HG03064 (cell line): ENCODE data around the gene BARHL1.

Source experiments
- ATAC-seq: cut with Tn5 transposase; IDR thresholded peaks from one replicate; pipeline ENCODE4 v1.9.1; 2021; ENCODE audit warnings: low read depth; ENCODE audit not compliant: unreplicated experiment

The BARHL1 gene

DNA sequence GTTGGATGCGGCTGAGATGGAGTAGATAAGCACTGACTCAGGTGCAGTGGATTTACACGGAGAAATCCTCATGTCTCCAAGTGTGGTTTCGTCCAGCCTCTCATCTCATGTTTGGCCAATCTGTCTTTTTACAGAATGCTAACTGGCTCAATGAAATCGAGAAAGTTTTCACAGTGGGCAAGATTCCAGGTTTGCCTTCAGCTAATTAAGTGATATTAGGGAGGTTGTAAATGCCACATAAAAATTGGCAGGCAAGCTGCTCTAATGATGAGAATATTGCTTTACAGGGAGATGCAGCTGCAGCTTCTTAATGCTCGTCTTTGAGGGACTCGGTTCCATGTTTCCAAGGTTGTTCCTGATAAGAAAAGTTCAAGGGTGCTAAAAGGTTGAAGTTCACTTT lies 23.7 kb downstream of the BARHL1 start:
- ATAC-seq, result no peak

DNA sequence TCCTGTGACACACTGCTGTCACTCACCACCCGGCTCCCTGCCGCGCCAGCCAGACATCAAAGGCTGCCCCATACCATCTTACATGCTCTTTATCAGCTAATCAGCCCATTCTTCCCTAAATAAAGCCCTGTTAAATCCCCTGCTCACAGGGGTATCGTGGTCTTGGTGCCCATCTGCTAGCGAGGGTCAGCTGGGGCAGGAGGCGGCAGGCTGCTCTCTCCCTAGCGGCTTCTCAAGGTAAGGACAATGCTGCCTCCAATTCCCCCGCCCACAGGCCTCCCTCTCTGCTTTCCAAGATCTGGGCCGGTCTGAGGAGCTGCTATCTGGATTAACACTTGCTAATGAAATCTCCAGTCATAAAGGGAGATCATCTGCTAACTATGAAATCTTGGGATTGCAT lies 26.8 kb downstream of the BARHL1 start:
- ATAC-seq, result no peak

DNA sequence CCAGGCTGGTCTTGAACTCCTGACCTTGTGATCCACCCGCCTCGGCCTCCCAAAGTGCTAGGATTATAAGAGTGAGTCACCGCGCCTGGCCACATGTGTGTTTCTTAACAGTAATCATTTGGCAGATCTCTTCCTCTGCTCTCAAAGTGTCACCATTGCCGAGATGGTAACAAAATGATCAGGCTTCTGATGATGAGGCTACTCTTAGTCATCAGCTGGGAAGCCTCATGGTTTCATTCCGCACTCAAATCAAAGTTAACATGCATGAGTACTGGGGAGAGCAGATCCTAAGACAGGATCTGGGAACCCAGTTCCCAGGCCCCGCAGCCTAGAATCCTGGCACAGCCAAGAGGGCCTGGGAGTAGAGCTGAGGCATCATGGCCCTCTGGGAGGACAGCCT lies 27.4 kb downstream of the BARHL1 start:
- no peak for ATAC-seq

DNA sequence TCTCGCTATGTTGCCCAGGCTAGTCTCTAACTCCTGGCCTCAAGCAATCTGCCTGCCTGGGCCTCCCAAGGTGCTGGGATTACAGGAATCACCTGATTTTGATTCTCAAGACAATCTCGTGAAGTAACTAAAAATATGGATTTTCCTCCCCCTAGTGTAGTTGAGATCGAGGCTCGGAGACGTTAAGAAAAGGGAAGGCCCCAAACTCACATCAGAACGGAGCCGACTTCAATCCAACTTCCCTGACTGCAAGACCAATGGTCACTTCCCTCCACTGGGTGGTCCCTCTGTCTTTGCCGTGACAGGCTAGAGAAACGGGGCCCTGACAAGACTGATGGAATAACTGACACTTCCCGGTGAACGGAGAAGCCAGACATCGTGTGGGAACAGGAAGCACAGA lies 28.3 kb downstream of the BARHL1 start:
- no peak for ATAC-seq

DNA sequence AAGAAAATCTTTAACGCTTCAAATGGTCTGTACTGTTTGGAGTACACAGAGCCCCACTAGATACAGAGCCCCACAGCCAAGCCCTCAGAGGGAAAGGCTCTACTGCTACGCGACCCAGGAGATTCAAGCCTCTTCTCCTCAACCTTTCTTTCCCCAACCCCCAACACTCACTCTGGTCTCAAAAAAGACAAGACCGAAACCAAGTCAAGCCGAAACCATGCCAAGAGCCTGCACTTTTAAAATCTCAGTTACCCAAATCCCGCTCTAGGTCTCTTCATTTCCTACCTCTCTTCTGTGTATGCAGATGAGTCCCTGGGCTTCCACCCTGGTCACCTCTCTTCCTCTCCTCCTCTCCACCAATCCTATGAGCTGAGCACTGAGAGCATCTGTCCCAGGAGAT lies 31.9 kb downstream of the BARHL1 start:
- ATAC-seq, result no peak

DNA sequence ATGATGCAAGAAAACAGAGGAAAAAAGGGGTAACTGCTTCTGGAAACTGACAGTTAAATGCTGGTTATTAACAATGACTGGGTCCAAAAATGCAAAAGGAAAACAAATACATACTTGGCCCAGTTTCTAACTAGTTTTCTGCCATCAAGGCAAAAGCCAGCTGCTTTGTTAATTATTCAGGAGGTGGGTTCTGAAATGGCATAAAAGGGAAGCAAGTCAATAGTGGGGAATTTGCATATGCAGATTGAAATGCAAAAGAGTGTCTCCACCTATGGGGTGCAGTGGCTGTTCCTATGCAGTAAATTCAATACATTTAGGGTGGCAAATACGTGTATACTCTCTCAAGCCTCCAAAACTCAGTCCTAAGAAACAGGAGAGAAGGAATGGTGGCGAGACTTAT lies 33.4 kb downstream of the BARHL1 start:
- no peak for ATAC-seq

DNA sequence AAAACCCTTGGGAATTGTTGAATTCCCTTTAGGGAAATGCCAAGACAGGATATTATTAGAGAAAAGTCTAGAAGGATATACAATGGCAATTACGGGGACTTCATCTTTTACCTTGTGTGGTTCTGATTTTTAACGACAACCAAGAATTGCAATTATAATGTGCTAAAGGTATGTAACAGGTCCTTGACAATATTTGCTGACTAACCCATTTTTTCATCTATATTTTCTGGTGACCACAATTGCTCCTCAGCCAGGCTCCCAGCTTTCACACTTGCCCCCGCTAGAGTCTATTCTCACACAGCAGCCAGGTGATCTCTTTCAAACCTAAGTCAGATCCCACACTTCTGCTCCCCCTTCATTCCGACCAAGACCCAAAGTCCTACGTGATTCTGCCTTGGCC lies 34.3 kb downstream of the BARHL1 start:
- no peak for ATAC-seq

- ATAC-seq, result no peak
Measured at GRCh38 chr9:132622159-132622558, 39.8 kb downstream of the BARHL1 start.

- no peak for ATAC-seq
Measured at GRCh38 chr9:132626285-132626684, 43.9 kb downstream of the BARHL1 start.

DNA sequence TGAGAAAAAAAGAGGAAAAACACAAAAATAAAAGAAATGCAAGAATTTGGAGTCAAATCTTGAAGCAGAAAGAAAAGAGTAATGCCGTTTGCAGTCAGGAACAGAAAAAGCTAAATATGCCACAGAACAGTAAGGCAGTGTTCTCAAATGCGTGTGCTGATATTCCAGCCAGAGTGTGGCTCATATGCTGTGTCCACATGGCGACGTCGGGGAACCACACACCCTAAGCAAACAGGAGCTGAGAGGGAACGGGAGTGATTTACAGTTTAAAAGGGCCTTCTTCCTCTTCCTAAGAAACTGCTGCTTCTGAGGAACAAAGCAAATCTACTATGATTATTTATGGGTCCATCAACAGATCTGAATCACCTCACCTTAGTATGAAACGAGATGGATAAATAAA lies 44.7 kb downstream of the BARHL1 start:
- ATAC-seq, result no peak

DNA sequence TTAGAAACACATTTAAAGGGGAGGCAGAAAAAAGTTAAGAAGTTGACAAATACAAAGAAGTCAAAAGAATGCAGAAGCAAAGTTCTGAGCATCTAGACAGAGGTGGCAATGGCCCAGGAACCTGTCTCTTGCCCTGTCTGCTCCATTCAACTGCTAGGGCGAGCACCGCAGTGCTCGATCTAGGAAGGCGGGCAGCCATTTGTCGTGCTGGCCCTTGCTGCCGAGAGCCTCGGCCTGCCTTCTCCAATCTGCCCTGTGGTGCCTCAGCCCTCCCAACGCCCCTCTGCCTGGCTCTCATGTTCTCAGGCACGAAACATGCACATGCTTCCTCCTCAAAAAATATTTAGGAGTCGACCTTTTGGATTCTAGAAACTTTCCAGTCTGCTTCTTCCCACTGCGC lies 45.2 kb downstream of the BARHL1 start:
- no peak for ATAC-seq

GRCh38 chr9:132628746-132629145 lies 46.3 kb downstream of the BARHL1 start:
- no peak for ATAC-seq

DNA sequence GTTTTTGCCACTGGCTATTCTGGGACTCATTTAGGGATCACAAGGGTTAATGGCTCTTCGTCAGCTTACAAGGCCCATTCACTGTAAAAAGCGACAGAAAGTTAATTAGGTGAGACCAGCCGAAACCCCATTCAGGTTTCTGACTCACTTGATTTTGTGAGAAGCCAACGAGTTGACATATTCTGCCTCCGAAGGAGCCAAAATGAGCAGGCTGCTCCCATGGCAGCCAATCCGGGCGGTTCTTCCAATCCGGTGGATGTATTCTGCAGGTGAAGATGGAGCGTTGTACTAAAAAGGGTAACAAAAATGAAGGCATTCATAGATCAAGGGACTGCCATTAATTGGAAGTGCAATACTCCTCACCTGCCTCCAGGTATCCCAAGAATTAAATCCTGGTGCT lies 47.7 kb downstream of the BARHL1 start:
- no peak for ATAC-seq

DNA sequence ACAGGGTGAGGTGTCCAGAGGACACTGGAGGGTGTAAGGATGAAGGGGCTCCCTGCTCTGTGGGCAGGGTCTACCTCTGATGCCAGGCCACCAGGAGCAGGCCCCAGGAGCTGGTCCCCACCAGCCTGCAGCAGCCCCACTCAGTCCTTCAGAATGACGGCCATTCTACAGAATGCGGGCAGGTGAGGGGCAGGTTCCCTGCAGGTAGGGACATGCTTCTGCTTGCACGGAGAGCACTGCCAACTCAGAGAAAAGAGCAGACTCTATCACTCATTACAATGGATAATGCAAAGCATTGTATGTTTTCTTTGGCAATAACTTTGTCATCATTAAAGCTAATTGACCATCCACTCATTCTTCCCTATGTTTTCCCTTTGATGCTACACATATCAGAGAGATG lies 48.4 kb downstream of the BARHL1 start:
- no peak for ATAC-seq

DNA sequence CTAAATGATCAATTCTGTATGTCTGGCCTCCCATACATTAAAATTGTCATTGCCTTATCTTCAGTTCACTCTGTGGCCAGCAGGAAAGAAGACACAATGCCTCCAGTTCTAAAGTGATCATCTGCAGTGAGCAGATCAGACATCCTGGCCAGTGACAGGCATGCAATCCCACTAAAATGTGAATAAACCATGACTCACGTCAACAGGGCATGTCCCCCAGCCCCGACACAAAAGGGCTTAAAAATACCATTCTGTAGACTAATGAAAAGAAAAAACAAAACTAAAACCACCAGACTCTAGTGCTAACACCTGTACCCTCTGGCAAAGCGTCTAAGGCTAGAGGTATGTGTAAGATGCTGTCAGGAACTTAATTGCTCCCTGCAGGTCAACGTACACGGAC lies 48.9 kb downstream of the BARHL1 start:
- no peak for ATAC-seq

- ATAC-seq, result no peak
Measured at GRCh38 chr9:132631685-132632084, 49.3 kb downstream of the BARHL1 start.

GRCh38 chr9:132632413-132633129 lies 50.2 kb downstream of the BARHL1 start:
- no peak for ATAC-seq

GRCh38 chr9:132634327-132634726 lies 51.9 kb downstream of the BARHL1 start:
- no peak for ATAC-seq

DNA sequence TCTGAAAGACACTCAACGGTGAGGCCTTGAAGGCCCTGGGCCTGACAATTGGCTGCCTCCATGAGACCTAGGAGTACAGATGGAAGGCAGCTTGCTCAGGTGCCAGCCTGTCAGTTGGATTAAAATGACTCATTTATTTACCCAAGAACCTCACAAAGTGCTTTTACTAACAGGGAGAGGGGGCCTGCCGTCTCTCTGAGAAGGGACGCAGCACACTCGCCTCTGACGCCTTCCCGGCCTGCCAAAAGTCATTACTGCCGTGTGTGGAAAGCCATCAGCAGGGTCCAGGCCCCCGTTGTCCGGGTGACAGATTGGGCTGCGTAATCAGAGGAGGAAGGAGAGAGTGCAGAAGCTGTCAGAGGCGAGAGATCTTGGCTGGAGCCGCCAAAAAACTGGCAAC lies 54.9 kb downstream of the BARHL1 start:
- ATAC-seq, result no peak

DNA sequence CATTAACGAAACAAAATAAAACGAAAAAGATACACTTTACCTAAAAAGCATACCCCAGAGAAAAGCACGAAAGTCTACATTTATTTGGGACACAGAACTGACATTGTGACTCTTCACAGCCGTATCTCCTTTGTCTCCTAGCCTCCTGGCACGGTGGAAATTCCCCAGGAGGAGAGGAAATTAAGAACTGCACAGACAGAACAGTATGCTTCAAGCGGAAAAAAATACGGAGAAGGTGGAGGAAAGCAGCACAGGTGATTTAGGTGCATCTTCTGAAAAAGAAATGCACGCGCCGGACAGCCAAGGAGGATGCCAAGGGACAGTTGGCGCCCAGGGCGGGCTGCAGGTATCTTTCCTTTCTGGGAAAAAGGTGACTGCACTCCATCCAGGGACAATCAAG lies 55.4 kb downstream of the BARHL1 start:
- no peak for ATAC-seq

GRCh38 chr9:132638240-132638639 lies 55.8 kb downstream of the BARHL1 start:
- ATAC-seq, result no peak

- ATAC-seq, result no peak
Measured at GRCh38 chr9:132639322-132639721, 56.9 kb downstream of the BARHL1 start.
